Suprapubic skin (tissue), 4 donors: ENCODE measurements around the gene TANC2. TPM values are rescaled to one million over a fixed set of nuclear protein-coding genes. Genes with fewer than 3 reads are reported as not detected.

Source experiments
- DNase-seq, 2 donors: peaks; one replicate each; pipeline ENCODE4 v3.0.0-alpha.2; 2019; ENCODE audit warnings: low spot score in 2 of 2
- H3K27ac ChIP-seq: fragments of 200-600 bp; sonication (generic); one replicate; pipeline ENCODE4 v1.5.1; 2019
- H3K27me3 ChIP-seq: fragments of 200-600 bp; sonication (generic); one replicate; pipeline ENCODE4 v1.5.1; 2019
- H3K36me3 ChIP-seq: fragments of 200-600 bp; sonication (generic); one replicate; pipeline ENCODE4 v1.5.1; 2019
- H3K4me1 ChIP-seq: fragments of 200-600 bp; sonication (generic); one replicate; pipeline ENCODE4 v1.5.1; 2019
- H3K4me3 ChIP-seq: fragments of 200-600 bp; sonication (generic); one replicate; pipeline ENCODE4 v1.5.1; 2019; ENCODE audit warnings: mild to moderate bottlenecking
- H3K9me3 ChIP-seq: fragments of 200-600 bp; sonication (generic); one replicate; pipeline ENCODE4 v1.5.1; 2019
- EP300 ChIP-seq: sonication (generic); formaldehyde crosslinking; IDR thresholded peaks from one replicate; pipeline ENCODE4 v1.6.1; 2017; ENCODE audit warnings: antibody characterized with exemption
- POLR2A ChIP-seq, 2 donors: fragments of 450-650 bp; IDR thresholded peaks; one replicate each; pipeline ENCODE4 v1.6.1; 2017; ENCODE audit warnings: antibody characterized with exemption in 2 of 2, mild to moderate bottlenecking in 2 of 2, moderate library complexity in 2 of 2
- POLR2AphosphoS5 ChIP-seq, 3 donors: sonication (generic); formaldehyde crosslinking; IDR thresholded peaks; one replicate each; pipeline ENCODE4 v1.6.1; 2017; ENCODE audit warnings: antibody characterized with exemption in 3 of 3
- WGBS: methylation state at CpG from one replicate; pipeline ENCODE4 v1.1.5; 2018; 5-methylcytosine and 5-hydroxymethylcytosine counted together
- total RNA-seq, 4 donors: library from RNA; depleted of rRNA; stranded (reverse); fragments of >200 nt; gene quantifications; one replicate each; pipeline ENCODE4 v1.1.0, GENCODE V29; 2016
- TF ChIP-seq, protein P1 (sequence below), 2 donors: fragments of 200-600 bp in 1 of 2; fragments of 450-650 bp in 1 of 2; sonication (generic) in 1 of 2; IDR thresholded peaks; one replicate each; pipeline ENCODE4 v1.5.1; 2016 to 2019; ENCODE audit warnings: antibody characterized with exemption in 2 of 2, mild to moderate bottlenecking in 1 of 2, moderate library complexity in 1 of 2

Gene TANC2
- total RNA-seq: 10 to 100 TPM; 38.8 to 82.4 (median 50.4) TPM

- Histone ChIP-seq H3K4me1 (peaks cover 29% of the 10 kb centered on the region), H3K27ac (peak within 1 kb of the TSS; percentile 82), H3K27me3 (no peaks in the 10 kb centered on the region), H3K9me3 (no peaks in the 10 kb centered on the region), H3K36me3 (no peaks in the 10 kb centered on the region), H3K4me3 (peak within 1 kb of the TSS; percentile 82)
- TF ChIP-seq, protein P1, sequence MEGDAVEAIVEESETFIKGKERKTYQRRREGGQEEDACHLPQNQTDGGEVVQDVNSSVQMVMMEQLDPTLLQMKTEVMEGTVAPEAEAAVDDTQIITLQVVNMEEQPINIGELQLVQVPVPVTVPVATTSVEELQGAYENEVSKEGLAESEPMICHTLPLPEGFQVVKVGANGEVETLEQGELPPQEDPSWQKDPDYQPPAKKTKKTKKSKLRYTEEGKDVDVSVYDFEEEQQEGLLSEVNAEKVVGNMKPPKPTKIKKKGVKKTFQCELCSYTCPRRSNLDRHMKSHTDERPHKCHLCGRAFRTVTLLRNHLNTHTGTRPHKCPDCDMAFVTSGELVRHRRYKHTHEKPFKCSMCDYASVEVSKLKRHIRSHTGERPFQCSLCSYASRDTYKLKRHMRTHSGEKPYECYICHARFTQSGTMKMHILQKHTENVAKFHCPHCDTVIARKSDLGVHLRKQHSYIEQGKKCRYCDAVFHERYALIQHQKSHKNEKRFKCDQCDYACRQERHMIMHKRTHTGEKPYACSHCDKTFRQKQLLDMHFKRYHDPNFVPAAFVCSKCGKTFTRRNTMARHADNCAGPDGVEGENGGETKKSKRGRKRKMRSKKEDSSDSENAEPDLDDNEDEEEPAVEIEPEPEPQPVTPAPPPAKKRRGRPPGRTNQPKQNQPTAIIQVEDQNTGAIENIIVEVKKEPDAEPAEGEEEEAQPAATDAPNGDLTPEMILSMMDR (IDR thresholded peaks at IDR 0.05): no peak
- no peak for TF ChIP-seq EP300
- peak in 1 of 2 donors; percentile 27 for TF ChIP-seq POLR2A (IDR thresholded peaks at IDR 0.05)
- TF ChIP-seq POLR2AphosphoS5 (IDR thresholded peaks at IDR 0.05): no peak
- peak; percentile 89 to 91 for DNase-seq
- 3% methylated on average over 11 of the region's 81 CpGs for WGBS
Measured at GRCh38 chr17:62965686-62966425, at the start of gene TANC2. Gene TANC2, plus strand, starts transcription at chr17:62966235. Its CDS starts 43,325 bp downstream, at chr17:63009560.

GRCh38 chr17:62916684-62917571 is 49.1 kb upstream of the TANC2 start:
- Histone ChIP-seq H3K4me3 (no peak overlapping the region), H3K4me1 (no peaks in the 10 kb centered on the region), H3K9me3 (no peaks in the 10 kb centered on the region), H3K27ac (no peak overlapping the region), H3K36me3 (no peaks in the 10 kb centered on the region), H3K27me3 (peaks cover 5% of the 10 kb centered on the region)
- WGBS: 56% methylated on average over 9 of the region's 9 CpGs
- TF ChIP-seq, protein P1 (IDR thresholded peaks at IDR 0.05): no peak
- no peak for TF ChIP-seq EP300
- no peak for TF ChIP-seq POLR2A (IDR thresholded peaks at IDR 0.05)
- no peak for TF ChIP-seq POLR2AphosphoS5 (IDR thresholded peaks at IDR 0.05)
- no peak for DNase-seq

DNA sequence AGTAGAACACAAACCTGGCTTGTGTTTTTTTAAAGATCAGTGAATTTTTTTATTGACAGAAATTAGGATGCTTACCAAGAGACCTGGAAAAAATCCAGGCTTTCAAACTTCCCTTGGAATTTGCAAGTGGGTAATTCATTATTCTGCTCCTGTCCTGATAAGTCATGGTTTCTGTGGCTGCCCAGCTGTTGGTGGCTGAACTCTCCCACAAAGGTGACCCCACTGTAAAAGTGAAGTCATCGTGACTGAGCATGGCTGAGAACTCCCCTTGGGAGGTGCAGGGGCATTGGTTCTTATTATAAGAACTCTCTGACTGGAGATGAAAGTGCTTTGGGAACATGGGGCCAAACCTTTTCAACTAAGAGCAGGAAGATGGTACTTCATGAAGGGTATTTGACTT is 46.6 kb upstream of the TANC2 start:
- 50% methylated on average over 1 of the region's 1 CpG for WGBS
- Histone ChIP-seq H3K4me3 (no peak overlapping the region), H3K27me3 (peaks cover 5% of the 10 kb centered on the region), H3K4me1 (no peaks in the 10 kb centered on the region), H3K36me3 (no peaks in the 10 kb centered on the region), H3K9me3 (no peaks in the 10 kb centered on the region), H3K27ac (no peak overlapping the region)
- no peak for DNase-seq
- TF ChIP-seq POLR2AphosphoS5 (IDR thresholded peaks at IDR 0.05) (no peak), POLR2A (IDR thresholded peaks at IDR 0.05) (no peak), EP300 (no peak)
- TF ChIP-seq, protein P1 (IDR thresholded peaks at IDR 0.05): no peak

GRCh38 chr17:62920300-62920699 is 45.7 kb upstream of the TANC2 start:
- DNase-seq: no peak
- H3K9me3 ChIP-seq: no peaks in the 10 kb centered on the region
- H3K4me1 ChIP-seq: no peaks in the 10 kb centered on the region
- no peak for TF ChIP-seq EP300
- 90% methylated on average over 1 of the region's 1 CpG for whole genome bisulfite sequencing
- no peaks in the 10 kb centered on the region for H3K36me3 ChIP-seq
- no peak overlapping the region for H3K27ac ChIP-seq
- H3K27me3 ChIP-seq: peaks cover 5% of the 10 kb centered on the region
- H3K4me3 ChIP-seq: no peak overlapping the region

DNA sequence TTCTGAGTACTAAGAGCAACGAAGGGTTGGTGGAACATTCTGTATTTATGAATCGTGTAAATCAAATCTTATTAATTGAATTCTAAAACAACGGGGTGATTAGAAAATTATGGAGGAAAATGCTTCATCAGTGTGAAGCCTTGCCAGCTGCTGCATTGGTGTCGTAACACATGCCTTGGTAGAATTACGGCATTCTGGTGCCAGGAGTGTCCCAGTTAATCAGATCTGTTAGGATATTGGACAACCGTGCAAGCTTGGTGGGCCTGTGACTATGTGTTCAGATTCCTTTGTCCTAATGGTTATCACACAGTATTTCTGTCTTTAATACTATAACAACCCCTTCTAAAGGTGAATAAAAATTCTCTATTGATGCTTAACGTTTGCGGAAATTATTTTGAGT is 44.2 kb upstream of the TANC2 start:
- H3K27ac ChIP-seq: no peak overlapping the region
- H3K4me1 ChIP-seq: no peaks in the 10 kb centered on the region
- H3K36me3 ChIP-seq: no peaks in the 10 kb centered on the region
- H3K4me3 ChIP-seq: no peak overlapping the region
- no peaks in the 10 kb centered on the region for H3K9me3 ChIP-seq
- no peak for DNase-seq
- TF ChIP-seq POLR2A (IDR thresholded peaks at IDR 0.05): no peak
- TF ChIP-seq, protein P1 (IDR thresholded peaks at IDR 0.05): no peak
- no peak for TF ChIP-seq POLR2AphosphoS5 (IDR thresholded peaks at IDR 0.05)
- no peak for TF ChIP-seq EP300
- 77% methylated on average over 8 of the region's 8 CpGs for WGBS
- H3K27me3 ChIP-seq: peaks cover 5% of the 10 kb centered on the region
